Muscle layer of duodenum (tissue), 2 donors: Measurements from ENCODE around the gene ZDHHC3.
A peak's percentile ranks its signal among the peaks of the same experiment; 100 is the strongest.

ENCODE experiments used
- H3K27ac ChIP-seq: one replicate; pipeline ENCODE4 v1.7.0; 2013; ENCODE audit warnings: mild to moderate bottlenecking, low read length
- H3K27me3 ChIP-seq: one replicate; pipeline ENCODE4 v1.7.0; 2013; ENCODE audit warnings: low read depth, mild to moderate bottlenecking, control low read depth, low read length
- H3K36me3 ChIP-seq, 2 donors: one replicate each; pipeline ENCODE4 v1.7.0; 2013; ENCODE audit warnings: low read length in 2 of 2, control low read depth in 1 of 2, mild to moderate bottlenecking in 1 of 2; ENCODE audit not compliant: insufficient read depth in 2 of 2, control insufficient read depth in 1 of 2
- H3K4me1 ChIP-seq, 2 donors: one replicate each; pipeline ENCODE4 v1.7.0; 2013; ENCODE audit warnings: low read length in 2 of 2, mild to moderate bottlenecking in 2 of 2, control low read depth in 1 of 2, moderate library complexity in 1 of 2; ENCODE audit not compliant: insufficient read depth in 2 of 2, control insufficient read depth in 1 of 2
- H3K4me3 ChIP-seq, 2 donors: one replicate each; pipeline ENCODE4 v1.7.0; 2013; ENCODE audit warnings: low read length in 2 of 2, low read depth in 1 of 2, mild to moderate bottlenecking in 1 of 2
- H3K9me3 ChIP-seq, 2 donors: one replicate each; pipeline ENCODE4 v1.7.0; 2013; ENCODE audit warnings: low read length in 2 of 2, control low read depth in 1 of 2, mild to moderate bottlenecking in 1 of 2; ENCODE audit not compliant: control insufficient read depth in 1 of 2
- donor health status: healthy.

ZDHHC3 gene

GRCh38 chr3:44983484-44983941 lies 7.5 kb upstream of the ZDHHC3 start:
- Histone ChIP-seq H3K27ac (no peak overlapping the region), H3K36me3 (no peaks in the 10 kb centered on the region), H3K4me1 (peaks cover 0 to 4% of the 10 kb centered on the region in 2 donors), H3K27me3 (no peaks in the 10 kb centered on the region), H3K4me3 (no peak overlapping the region), H3K9me3 (no peaks in the 10 kb centered on the region)

- H3K9me3 ChIP-seq: no peaks in the 10 kb centered on the region
- H3K4me3 ChIP-seq: no peak overlapping the region
- peaks cover 0 to 6% of the 10 kb centered on the region in 2 donors for H3K4me1 ChIP-seq
- H3K27me3 ChIP-seq: no peaks in the 10 kb centered on the region
- no peaks in the 10 kb centered on the region for H3K36me3 ChIP-seq
- no peak overlapping the region for H3K27ac ChIP-seq
These were observed 6.8 kb upstream of the ZDHHC3 start for GRCh38 chr3:44982817-44983216.

- H3K36me3 ChIP-seq: no peaks in the 10 kb centered on the region
- no peak overlapping the region for H3K4me3 ChIP-seq
- no peaks in the 10 kb centered on the region for H3K9me3 ChIP-seq
- H3K27me3 ChIP-seq: no peaks in the 10 kb centered on the region
- peaks cover 4 to 16% of the 10 kb centered on the region in 2 donors for H3K4me1 ChIP-seq
- H3K27ac ChIP-seq: no peak overlapping the region
These were observed 5.8 kb upstream of the ZDHHC3 start for GRCh38 chr3:44981751-44982150.

GRCh38 chr3:44981220-44981619 lies 5.2 kb upstream of the ZDHHC3 start:
- Histone ChIP-seq H3K4me1 (peaks cover 4 to 18% of the 10 kb centered on the region in 2 donors), H3K27me3 (no peaks in the 10 kb centered on the region), H3K27ac (no peak overlapping the region), H3K9me3 (no peaks in the 10 kb centered on the region), H3K4me3 (no peak overlapping the region), H3K36me3 (no peaks in the 10 kb centered on the region)

- no peaks in the 10 kb centered on the region for H3K27me3 ChIP-seq
- peak overlapping the region; percentile 90 for H3K27ac ChIP-seq
- H3K4me3 ChIP-seq: peak overlapping the region; percentile 83 to 92
- peaks cover 0 to 4% of the 10 kb centered on the region in 2 donors for H3K36me3 ChIP-seq
- H3K4me1 ChIP-seq: peaks cover 12 to 30% of the 10 kb centered on the region in 2 donors
- no peaks in the 10 kb centered on the region for H3K9me3 ChIP-seq
These were observed 1.6 kb downstream of the ZDHHC3 start for GRCh38 chr3:44974416-44974815.

GRCh38 chr3:44970926-44971490 lies 5.0 kb downstream of the ZDHHC3 start:
- no peaks in the 10 kb centered on the region for H3K9me3 ChIP-seq
- H3K4me1 ChIP-seq: peaks cover 13 to 31% of the 10 kb centered on the region in 2 donors
- H3K4me3 ChIP-seq: no peak overlapping the region
- peaks cover 0 to 8% of the 10 kb centered on the region in 2 donors for H3K36me3 ChIP-seq
- H3K27me3 ChIP-seq: no peaks in the 10 kb centered on the region
- H3K27ac ChIP-seq: no peak overlapping the region

GRCh38 chr3:44969828-44970179 lies 6.2 kb downstream of the ZDHHC3 start:
- Histone ChIP-seq H3K27ac (no peak overlapping the region), H3K9me3 (no peaks in the 10 kb centered on the region), H3K36me3 (peaks cover 0 to 8% of the 10 kb centered on the region in 2 donors), H3K4me3 (no peak overlapping the region), H3K4me1 (peaks cover 8 to 29% of the 10 kb centered on the region in 2 donors), H3K27me3 (no peaks in the 10 kb centered on the region)

- H3K9me3 ChIP-seq: no peaks in the 10 kb centered on the region
- H3K4me3 ChIP-seq: no peak overlapping the region
- H3K27me3 ChIP-seq: no peaks in the 10 kb centered on the region
- H3K36me3 ChIP-seq: peaks cover 0 to 8% of the 10 kb centered on the region in 2 donors
- no peak overlapping the region for H3K27ac ChIP-seq
- peaks cover 3 to 24% of the 10 kb centered on the region in 2 donors for H3K4me1 ChIP-seq
These were observed 6.7 kb downstream of the ZDHHC3 start for GRCh38 chr3:44969154-44969827.

- no peaks in the 10 kb centered on the region for H3K9me3 ChIP-seq
- no peak overlapping the region for H3K4me3 ChIP-seq
- H3K27ac ChIP-seq: no peak overlapping the region
- peaks cover 0 to 8% of the 10 kb centered on the region in 2 donors for H3K36me3 ChIP-seq
- H3K4me1 ChIP-seq: peaks cover 0 to 23% of the 10 kb centered on the region in 2 donors
- no peaks in the 10 kb centered on the region for H3K27me3 ChIP-seq
These were observed 7.5 kb downstream of the ZDHHC3 start for GRCh38 chr3:44968447-44968858.

GRCh38 chr3:44966795-44967278 lies 9.1 kb downstream of the ZDHHC3 start:
- no peak overlapping the region for H3K27ac ChIP-seq
- peaks cover 0 to 23% of the 10 kb centered on the region in 2 donors for H3K4me1 ChIP-seq
- H3K27me3 ChIP-seq: no peaks in the 10 kb centered on the region
- H3K4me3 ChIP-seq: no peak overlapping the region
- peaks cover 0 to 8% of the 10 kb centered on the region in 2 donors for H3K36me3 ChIP-seq
- no peaks in the 10 kb centered on the region for H3K9me3 ChIP-seq

GRCh38 chr3:44965165-44965564 lies 10.8 kb downstream of the ZDHHC3 start:
- peaks cover 0 to 8% of the 10 kb centered on the region in 2 donors for H3K36me3 ChIP-seq
- H3K9me3 ChIP-seq: no peaks in the 10 kb centered on the region
- peaks cover 0 to 23% of the 10 kb centered on the region in 2 donors for H3K4me1 ChIP-seq
- no peak overlapping the region for H3K4me3 ChIP-seq
- no peak overlapping the region for H3K27ac ChIP-seq
- H3K27me3 ChIP-seq: no peaks in the 10 kb centered on the region
